ENCODE results near the gene DCAF4.
A peak's percentile ranks its signal among the peaks of the same experiment; 100 is the strongest.

DCAF4 gene

DNA sequence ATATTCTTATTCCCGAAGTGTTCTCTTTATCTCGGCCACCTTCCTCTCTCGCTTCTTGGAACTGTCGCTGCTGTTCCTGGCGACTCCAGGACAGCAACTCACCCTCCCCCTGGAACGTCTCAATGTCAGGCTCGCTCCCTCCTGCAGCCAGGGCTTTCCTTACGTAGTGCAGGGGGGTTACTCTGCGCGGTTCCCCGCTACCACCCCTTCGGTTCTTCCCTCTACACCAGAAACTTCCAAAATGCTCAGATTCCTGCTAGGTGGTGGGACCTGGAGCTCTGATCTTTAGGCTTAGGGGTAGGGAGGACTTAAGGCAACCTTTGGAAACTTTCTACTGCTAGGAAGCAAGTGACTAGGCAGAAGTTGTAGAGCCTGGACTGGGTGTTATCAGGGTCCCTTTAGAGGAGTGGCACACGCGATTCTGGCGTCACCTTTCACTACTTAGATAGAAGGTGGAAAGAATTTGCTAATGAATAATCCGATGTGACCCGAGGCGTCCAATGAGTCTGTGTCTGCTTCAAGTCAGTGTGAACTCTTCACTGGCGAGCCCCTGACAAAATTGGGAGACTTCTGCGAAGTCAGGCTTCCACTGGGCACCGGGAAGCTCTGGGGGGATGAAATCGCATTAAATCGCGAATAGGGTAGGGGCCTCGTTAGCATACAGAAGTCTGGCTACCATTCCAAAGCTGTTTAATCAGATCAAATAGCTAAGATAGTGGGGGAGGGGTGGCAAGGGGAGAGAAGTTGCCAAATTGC is 31.5 kb upstream of the DCAF4 start:
- DNase-seq (ENCODE audit: low read depth in 2 of 2): no peak

DNA sequence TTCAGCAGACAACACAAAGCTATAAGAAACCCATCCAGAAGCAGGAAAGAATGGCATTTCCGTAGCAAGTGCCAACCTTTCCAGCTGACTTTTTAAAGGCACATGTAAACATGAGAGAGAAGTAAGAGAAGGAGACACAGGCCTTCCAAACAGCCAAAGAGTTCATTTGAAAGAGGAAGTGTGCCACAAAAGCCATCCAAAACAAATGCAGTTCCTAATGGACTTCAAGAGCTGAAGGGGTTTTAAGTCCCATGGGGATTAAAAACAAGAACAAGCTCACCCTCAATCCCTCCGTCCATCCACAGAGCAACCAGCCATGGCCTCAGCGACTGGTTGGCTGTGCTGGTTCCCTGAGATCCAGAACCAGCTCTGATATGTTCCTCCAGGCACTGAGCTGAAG is 27.8 kb upstream of the DCAF4 start:
- no peak for DNase-seq (ENCODE audit: low read depth in 2 of 2)

DNA sequence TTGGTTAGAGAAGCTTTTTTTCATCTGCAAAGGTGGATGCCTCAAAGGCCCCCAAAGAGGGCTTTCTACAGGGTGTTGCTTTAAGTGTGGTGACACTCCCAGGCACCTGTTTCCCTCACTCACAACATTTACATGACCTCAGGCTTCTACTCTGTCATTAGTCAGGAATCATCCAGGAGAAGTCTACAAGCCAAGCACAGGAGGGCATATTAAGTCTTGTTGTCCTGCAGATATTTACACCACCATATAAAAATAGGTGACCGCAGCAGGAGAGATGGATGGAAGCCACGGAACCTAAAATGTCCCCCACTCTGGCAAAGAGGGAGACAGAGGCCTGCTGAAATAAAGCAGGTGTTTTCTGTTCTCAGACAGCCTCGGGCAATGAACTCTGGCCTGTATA is 24.9 kb upstream of the DCAF4 start:
- no peak for DNase-seq (ENCODE audit: low read depth in 2 of 2)

DNA sequence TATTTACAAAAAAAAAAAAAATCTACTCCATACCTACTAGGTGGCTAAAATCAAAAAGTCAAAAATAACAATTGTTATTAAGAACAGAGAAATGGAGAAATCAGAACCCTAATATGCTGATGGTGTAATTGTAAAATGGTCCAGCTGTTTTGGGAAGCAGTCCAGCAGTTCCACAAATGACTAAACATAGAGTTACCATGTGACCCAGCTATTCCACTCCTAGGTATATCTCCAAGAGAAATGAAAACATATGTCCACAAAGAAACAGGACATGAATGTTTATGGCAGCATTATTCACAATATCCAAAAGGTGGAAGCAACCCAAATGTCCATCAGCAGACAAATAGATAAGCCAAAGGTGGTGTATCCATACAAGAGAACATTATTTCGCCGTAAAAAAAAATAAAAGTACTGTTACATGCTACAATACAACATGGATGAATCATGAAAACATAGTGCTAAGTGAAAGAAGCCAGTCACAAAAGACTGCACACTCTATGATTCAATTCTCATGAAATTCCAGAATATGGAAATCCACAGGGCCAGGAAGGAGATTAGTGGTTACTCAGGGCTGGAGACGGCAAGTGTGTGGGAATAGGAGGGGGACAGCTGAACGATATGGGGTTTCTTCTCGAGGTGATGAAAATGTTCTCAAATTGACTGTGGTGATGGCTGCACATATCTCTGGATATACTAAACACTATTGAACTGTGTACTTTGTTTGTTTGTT is 23.3 kb upstream of the DCAF4 start:
- DNase-seq (ENCODE audit: low read depth in 2 of 2): no peak

DNA sequence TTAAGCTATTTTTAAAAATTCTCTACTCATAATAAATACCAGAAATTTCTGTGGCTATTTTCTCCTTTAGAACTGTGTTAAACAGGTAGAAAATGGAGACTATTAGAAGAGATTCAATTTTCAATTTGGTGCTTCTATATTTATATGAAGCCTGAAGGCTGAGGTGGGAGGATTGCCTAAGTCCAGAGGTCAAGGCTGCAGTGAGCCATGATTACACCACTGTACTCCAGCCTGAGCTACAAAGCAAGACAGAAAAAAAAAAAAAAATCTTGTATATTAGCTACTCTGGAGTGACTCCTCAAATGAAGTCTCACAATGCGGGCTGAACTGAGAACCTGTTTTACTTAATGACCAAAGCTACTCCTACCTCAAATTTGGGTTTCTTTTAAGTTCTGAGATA is 22.5 kb upstream of the DCAF4 start:
- no peak for DNase-seq (ENCODE audit: low read depth in 2 of 2)

DNA sequence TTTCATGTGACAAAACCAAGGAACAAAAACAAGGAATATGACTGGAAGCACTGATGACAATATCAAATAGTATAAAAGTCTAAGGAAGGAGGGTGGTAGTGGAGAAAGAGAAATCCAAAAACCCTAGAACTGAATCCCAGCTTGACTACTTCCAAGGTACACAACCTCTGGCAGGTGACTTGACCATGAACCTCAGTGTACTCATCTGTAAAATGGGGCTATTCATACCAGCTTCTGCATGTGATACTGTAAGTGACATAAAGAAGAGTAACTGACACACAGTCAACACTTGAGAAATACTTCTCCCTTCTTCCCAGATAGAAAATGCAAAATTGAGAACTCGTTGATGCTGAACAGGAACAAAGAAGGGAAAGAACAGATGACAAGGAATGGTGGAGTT is 22.0 kb upstream of the DCAF4 start:
- DNase-seq (ENCODE audit: low read depth in 2 of 2): no peak

DNA sequence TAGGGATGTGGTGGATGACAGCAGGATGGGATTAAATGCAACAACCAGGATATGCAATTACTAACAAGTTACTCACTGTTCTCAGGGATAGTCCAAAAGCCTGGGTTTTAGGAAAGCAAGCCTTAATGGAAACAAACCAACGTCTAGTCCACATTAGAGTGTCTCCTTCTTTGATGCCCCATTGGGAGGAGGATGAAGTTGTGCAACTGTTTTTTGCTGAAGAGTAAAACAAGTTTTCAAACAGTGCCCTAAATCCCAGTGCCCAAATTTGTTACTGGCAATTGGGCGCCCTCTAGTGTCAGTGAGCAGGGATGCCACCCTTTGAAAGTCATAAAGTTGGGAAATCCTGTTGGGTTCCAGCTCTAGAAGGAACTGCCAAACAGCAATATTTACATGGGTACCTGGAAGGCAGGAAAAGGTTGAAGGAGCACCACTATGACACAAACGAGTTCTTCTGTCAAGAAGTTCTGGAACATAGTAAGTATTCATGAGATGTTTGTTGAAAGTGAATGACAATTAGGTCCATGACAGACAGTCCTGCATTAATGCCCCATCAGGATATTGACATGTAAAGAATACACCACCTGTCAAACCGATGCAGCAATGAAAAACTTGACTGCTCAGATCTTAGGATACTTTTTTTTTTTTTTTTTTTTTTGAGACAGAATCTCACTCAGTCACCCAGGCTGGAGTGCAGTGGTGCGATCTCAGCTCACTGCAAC is 21.3 kb upstream of the DCAF4 start:
- peak; percentile 67 to 71 for DNase-seq (ENCODE audit: low read depth in 2 of 2)

DNA sequence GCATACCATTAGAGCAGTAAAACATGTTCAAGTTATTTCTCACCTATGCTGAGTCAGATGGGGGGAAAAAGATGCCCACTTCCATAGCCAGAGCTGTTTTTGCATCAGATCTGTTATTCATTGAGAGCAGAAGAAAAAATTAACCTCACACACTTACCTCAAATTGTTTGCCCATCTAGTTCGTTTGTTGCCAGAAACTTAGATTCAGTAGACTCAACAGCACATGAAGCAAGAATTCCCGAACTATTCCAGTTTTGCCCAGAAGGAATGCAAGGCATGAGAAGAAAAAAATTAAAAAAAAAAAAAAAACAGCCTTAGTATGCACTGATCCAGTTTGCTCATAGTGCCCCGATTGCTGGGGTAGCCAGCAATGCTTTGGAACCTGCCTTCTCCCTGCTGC is 19.9 kb upstream of the DCAF4 start:
- peak; percentile 91 to 92 for DNase-seq (ENCODE audit: low read depth in 2 of 2)

DNA sequence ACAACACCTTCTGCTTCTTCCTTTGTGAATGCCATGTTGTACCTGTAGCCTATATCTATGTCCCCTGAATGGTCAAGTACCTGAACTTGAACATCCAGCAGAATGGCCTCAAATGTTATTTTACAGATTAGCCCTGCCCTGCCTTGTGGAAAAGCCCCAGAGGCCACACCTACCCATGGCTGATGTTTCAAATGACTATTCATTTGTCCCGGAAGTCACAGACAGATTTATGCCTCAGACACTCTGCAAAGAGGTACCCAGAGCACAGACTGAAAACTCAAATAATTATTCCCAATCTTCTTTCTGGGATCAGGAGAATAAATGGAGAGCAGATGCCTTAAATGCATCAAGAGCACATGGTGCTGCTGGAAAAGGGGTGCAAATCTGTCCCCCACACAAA is 19.4 kb upstream of the DCAF4 start:
- DNase-seq (ENCODE audit: low read depth in 2 of 2): no peak

DNA sequence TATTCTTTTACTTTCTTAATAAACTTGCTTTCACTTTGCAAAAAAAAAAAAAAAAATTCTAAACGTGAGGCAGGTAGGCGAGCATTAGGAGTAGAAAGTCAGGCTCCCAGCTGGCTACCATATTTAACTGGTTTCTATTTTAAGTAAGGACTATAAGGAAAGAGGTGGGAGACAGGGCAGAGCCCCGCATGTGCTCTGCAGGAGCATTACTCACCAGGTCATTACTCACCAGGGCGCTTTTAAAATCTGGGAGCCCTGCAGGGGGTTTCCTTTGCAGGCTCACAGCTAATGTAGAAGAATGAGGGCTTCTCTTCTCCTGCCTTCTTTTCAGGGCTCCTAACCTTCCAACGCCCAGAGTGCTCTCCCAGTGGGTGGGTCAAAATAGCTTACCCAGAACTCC is 18.4 kb upstream of the DCAF4 start:
- peak; percentile 63 for DNase-seq (ENCODE audit: low read depth in 2 of 2)

DNA sequence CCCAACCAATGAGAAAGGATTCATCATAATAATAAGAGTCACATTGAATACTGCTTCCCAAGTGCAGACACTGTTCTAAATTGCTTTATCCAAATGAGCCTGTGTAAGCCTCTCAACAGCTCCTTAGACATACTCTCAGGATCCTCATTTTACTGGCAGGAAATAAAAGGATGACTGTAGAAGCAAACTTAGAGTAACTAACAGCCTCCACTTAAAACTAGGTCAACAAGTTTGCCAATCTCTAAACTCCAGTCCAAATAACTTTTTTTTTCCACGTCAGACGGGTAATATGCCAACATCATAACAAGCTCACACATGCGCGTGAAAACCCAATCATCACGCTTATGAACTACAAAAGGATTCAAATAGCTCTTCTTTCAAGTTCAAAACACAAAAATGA is 17.1 kb upstream of the DCAF4 start:
- no peak for DNase-seq (ENCODE audit: low read depth in 2 of 2)

DNA sequence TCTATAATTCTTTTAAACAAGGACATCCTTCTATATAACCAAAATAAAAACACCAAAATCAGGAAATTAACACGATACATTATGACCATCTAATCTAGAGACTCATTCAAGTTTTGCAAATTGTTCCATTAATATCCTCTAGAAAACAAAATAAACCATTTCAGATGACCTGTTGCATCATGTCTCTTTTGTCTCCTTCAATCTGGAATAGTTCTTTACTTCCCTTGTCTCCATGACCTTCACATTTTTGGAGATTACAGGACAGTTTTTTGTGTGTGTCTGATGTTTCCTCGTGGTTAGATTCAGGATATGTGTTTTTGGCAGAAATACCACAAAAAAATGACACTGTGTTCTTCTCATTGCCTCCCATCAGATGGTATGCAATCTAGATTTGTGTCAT is 12.5 kb upstream of the DCAF4 start:
- DNase-seq (ENCODE audit: low read depth in 2 of 2): no peak

DNA sequence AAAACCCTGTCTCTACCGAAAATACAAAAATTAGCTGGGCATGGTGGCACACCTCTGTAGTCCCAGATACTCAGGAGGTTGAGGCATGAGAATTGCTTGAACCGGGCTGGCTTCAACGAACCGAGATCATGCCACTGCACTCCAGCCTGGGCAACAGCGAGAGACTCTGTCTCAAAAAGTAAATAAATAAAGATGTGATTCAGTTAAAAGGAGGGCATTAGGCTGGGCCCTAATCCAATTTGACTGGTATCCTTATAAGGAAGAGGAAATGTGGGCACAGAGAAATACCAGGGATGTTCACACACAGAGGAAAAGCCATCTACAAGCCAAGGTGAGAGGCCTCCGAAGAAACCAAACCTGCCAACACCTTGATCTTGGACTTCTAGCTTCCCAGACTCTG is 10.1 kb upstream of the DCAF4 start:
- no peak for DNase-seq (ENCODE audit: low read depth in 2 of 2)

DNA sequence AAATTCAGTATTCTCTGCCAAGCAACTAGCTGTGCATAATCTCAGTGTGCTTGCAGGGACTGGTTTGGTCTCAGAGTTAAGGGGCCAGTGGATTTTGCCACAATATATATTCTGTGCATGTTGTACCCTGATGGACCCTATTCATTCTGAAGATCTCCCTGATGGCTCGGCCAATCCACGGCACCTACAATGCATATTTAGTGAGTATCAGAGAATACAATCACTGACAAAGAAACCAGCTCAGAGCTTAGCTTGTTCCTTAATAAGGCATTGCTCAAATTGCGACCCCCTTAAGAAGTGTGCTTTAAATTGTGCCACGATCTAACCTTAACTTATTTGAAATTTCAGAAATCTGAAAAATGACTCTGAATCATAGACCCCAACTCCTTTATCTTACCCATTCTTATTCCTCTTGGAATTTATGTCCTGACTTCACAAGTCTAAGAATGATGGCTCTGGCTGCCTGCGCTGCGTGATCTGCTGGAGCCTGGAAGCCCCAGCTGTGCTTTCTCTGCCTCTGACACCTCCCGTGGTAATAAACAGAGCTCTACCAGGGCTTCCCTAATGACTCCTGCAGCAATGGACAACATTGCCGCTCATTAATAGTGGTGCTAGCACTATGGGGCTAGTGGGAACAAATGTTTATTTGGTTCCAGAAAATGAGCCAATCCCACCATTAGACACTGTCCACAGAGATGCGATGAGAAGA is 9.0 kb upstream of the DCAF4 start:
- no peak for DNase-seq (ENCODE audit: low read depth in 2 of 2)

DNA sequence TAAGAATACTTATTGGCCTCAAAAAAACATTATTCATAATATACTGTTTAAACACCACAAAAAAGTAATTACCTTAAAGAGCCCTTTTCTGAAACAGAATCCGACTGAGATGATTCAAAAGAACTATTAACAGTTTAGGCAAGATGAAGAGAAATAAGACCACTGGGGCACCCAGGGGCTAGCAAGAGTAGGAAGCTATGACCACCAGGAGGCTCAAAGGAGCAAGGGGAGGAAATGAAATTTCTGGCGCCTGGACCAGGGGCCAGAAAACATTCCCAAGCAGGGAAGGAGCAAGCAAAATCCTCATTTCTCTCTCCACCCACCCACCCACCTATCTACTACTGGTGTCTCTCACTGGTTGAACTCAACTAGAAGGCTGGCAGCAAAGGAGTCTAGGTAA is 6.3 kb upstream of the DCAF4 start:
- DNase-seq (ENCODE audit: low read depth in 2 of 2): no peak

DNA sequence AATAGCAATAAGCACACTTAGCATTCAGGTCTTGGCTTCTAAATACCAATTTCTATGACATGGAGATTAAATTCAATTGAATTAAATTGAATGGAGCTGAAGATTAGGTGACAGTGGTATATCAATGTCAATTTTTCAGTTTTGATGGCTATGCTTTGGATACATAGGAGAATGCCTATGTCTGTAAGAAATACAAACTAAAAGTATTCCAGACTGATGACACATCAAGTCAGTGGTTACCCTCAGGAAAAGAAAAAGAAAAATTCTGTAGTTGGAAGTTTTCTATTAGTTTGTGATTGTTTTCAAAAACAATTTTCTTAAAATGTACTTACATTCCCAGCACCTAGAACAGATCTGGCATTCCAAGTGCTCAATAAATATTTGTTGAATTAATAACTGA is 4.9 kb upstream of the DCAF4 start:
- no peak for DNase-seq (ENCODE audit: low read depth in 2 of 2)

DNA sequence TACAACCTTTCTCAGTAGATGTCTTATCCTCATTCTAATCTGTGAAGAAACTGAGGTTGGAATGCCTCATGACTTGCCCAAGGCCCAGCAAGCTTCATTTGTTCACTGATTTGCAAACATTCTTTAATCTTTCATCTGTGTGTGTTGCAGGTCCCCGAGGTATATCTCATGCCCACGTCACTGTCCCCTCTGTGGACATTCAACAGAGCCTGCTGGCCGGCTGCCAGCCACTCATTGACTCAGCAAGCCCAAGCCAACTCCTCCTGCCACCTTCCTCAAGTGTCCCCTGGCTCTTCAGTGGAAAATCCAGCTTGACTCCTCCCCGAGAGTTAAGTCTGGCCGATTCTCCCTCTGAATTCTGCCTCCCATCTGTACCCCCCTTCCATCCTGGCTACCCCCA is 1.9 kb upstream of the DCAF4 start:
- DNase-seq (ENCODE audit: low read depth in 2 of 2): no peak

DNA sequence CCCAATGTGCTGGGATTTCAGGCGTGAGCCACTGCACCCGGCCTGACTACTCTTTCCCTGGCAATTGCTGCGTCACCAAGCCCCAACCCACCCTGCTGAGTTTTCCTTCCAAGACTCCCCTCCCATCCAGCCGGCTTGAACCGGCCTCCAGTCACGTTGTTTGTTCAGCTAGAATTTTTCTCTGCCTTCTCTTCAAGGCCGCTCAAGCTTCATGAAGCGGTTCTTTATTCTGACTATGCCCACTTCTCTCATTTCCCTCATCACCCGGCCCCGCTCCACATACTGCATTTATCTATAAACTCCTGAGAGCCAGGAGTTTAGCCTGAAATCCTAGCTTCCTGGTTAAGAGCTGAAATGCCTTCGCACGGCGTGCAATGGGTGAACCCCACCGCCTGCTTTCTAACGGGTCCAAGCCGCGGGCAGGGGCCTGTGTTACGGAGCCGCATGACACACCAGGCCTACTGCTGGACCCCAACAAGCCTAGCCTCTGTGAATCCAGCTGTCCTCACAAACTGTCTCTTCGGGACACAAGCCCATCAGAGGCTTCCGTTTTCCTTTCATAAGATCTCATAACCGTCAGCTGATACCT is 999 bp upstream of the DCAF4 start:
- DNase-seq (ENCODE audit: low read depth in 2 of 2): no peak

DNA sequence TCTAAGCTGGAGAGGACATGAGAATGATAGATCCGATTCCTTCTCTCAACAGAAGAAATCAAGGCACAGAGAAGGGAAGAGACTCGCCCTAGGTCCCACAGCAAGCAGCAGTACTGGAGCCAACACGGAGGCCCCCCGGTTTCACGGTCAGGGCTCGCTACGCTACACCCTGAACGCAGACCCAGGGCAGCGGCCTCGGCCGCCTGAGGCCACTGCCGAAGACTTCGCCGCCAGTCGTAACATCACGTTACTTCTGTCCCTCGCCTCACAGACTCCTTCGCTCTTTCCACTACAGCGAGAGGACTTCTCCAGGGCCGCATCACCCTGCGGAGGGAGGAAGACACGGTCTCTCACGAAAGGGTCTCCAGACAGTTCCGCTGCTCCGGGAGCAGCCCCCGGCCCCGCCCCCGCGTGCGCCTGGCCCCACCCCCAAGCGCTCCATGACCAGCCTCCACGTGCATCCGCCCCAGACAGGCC is 411 bp upstream of the DCAF4 start:
- DNase-seq (ENCODE audit: low read depth in 2 of 2): no peak

DNA sequence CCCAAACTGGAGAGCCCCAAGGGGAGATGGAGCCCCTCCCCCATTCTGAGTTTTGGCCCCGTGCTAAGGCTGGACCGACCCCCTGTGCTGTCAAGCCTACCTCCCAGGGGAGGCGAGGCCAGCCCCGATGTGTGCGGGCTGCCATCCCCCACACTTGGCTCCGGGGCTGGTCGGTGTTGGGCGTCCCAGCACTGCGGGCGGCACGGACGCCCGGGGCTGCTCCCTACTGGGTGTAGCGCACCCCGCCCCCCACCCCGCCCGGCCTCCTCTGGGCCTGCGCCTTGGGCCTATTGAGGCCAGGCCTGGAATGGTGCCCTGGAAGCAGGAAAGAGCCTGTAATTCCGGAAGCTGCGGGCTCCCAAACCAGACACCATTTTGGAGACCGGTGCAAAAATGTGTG is 2.6 kb downstream of the DCAF4 start:
- DNase-seq (ENCODE audit: low read depth in 2 of 2): no peak

DNA sequence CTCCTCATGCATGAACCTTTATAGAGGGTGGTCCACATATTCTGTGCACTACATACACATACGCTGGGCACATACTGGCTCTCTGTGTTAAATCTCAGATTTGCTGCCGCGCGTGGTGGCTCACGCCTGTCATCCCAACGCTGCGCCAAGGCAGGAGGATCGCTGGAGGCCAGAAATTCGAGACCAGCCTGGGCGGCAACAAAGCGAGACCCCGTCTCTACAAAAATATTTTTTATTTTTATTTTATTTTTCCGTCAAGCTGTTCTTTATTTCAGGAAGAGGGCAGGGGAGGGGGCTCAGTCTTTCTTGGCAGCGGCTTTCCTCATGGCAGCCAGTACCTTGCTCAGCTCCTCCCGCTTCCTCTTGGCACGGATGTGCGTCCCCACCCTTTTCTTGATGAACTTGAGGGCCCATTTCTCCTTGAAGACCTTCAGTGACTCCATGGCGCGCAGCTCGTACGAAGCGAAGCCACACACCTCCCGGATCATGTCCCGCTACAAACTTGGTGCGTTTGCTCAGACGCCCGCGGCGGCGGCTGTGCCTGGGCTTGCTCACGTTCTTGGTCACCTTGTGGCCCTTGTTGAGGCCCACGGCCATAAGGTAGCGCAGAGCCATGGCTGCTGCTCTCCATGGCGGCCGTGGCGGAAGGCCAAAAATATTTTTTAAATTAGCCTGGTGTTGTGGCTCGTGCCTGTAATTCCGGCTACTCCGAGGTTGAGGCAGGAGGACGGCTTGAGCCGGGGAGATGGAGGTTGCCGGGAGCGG is 3.2 kb downstream of the DCAF4 start:
- DNase-seq (ENCODE audit: low read depth in 2 of 2): no peak

Data from fibroblast of skin of left quadriceps (primary cell).